Esophagus squamous epithelium (tissue), 5 donors: ENCODE data around the gene ZNF823. TPM values are rescaled to one million over a fixed set of nuclear protein-coding genes. Genes with fewer than 3 reads are reported as not detected.

Experiments
- DNase-seq: peaks from one replicate; lab custom pipeline; 2025; lab: John Stamatoyannopoulos, UW
- H3K27ac ChIP-seq, 4 donors: fragments of 200-600 bp; sonication (generic); one replicate each; pipeline ENCODE4 v1.5.1; 2016 to 2019; ENCODE audit warnings: mild to moderate bottlenecking in 1 of 4
- H3K27me3 ChIP-seq, 4 donors: fragments of 200-600 bp; sonication (generic); 1 replicate in 3 of 4; 2 replicates in 1 of 4; pipeline versions ENCODE4 v1.5.1 to v1.6.0; 2017 to 2021; ENCODE audit warnings: antibody characterized with exemption in 1 of 4
- H3K36me3 ChIP-seq, 3 donors: fragments of 200-600 bp; sonication (generic); one replicate each; pipeline ENCODE4 v1.5.1; 2016 to 2019
- H3K4me1 ChIP-seq, 3 donors: fragments of 200-600 bp; sonication (generic); one replicate each; pipeline ENCODE4 v1.5.1; 2017 to 2019
- H3K4me3 ChIP-seq, 4 donors: fragments of 200-600 bp; sonication (generic); 1 replicate in 3 of 4; 2 replicates in 1 of 4; pipeline ENCODE4 v1.5.1; 2016 to 2019; ENCODE audit warnings: mild to moderate bottlenecking in 2 of 4, moderate library complexity in 1 of 4
- H3K9me3 ChIP-seq, 3 donors: fragments of 200-600 bp; sonication (generic); one replicate each; pipeline ENCODE4 v1.5.1; 2016 to 2019
- POLR2A ChIP-seq, 4 donors: fragments of 450-650 bp; IDR thresholded peaks; one replicate each; pipeline ENCODE4 v1.6.1; 2017; ENCODE audit warnings: antibody characterized with exemption in 4 of 4, mild to moderate bottlenecking in 4 of 4, moderate library complexity in 3 of 4
- WGBS, 2 donors: methylation state at CpG; one replicate each; pipeline ENCODE4 v1.1.5; 2018; 5-methylcytosine and 5-hydroxymethylcytosine counted together
- intact Hi-C: fragments of 100-400 bp; cut with DNase I; formaldehyde crosslinking; loops from one replicate; pipeline ENCODE4 v1.15.0; 2022
- small RNA-seq, 4 donors: library from RNA; depleted of rRNA; stranded (forward); fragments of <200 nt; gene quantifications; one replicate each; pipeline ENCODE3, GENCODE V24; 2016
- total RNA-seq, 4 donors: library from RNA; depleted of rRNA; stranded (reverse); fragments of >200 nt; gene quantifications; one replicate each; pipeline ENCODE4 v1.1.0, GENCODE V29; 2016
- TF ChIP-seq, protein P1 (sequence below), 6 experiments: fragments of 450-650 bp in 4 of 6; fragments of 200-600 bp in 2 of 6; sonication (generic) in 2 of 6; IDR thresholded peaks; one replicate each; pipeline ENCODE4 v1.5.1; 2016 to 2019; ENCODE audit warnings: antibody characterized with exemption in 6 of 6, mild to moderate bottlenecking in 4 of 6, moderate library complexity in 4 of 6
- donor health status: DM: yes; HTN: yes; CAD: no.

ZNF823 gene
- total RNA-seq, 4 donors from 2014 or later, result 8.5 to 22.3 (median 11.8) TPM

DNA sequence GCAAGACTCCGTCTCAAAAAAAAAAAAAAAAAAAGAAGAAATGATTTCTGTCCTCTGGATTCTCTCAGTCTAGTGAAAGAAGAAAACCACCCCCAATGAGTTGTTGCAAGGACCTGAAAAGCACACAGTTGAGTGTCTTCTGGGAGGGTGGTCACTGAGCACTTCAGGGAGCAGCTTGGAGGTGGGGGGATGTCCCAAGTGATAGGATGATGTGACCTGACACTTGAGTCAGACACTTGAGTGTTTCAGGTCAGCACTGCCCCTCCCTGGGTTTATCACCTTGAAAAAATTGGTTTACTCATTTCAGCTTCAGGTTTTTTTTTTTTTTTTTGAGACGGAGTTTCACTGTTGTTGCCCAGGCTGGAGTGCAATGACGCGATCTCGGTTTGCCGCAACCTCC is 63.2 kb downstream of the ZNF823 start:
- Histone ChIP-seq H3K4me3 (no peak overlapping the region), H3K36me3 (no peaks in the 10 kb centered on the region), H3K9me3 (peaks cover 0 to 55% (median 3%) of the 10 kb centered on the region in 3 donors), H3K27ac (no peak overlapping the region), H3K4me1 (peaks cover 0 to 7% (median 0%) of the 10 kb centered on the region in 3 donors), H3K27me3 (peaks cover 0 to 17% (median 0%) of the 10 kb centered on the region in 4 donors)
- intact Hi-C loops, result no loop called here
- no peak for DNase-seq
- TF ChIP-seq, protein P1, sequence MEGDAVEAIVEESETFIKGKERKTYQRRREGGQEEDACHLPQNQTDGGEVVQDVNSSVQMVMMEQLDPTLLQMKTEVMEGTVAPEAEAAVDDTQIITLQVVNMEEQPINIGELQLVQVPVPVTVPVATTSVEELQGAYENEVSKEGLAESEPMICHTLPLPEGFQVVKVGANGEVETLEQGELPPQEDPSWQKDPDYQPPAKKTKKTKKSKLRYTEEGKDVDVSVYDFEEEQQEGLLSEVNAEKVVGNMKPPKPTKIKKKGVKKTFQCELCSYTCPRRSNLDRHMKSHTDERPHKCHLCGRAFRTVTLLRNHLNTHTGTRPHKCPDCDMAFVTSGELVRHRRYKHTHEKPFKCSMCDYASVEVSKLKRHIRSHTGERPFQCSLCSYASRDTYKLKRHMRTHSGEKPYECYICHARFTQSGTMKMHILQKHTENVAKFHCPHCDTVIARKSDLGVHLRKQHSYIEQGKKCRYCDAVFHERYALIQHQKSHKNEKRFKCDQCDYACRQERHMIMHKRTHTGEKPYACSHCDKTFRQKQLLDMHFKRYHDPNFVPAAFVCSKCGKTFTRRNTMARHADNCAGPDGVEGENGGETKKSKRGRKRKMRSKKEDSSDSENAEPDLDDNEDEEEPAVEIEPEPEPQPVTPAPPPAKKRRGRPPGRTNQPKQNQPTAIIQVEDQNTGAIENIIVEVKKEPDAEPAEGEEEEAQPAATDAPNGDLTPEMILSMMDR (IDR thresholded peaks at IDR 0.05), result no peak
- no peak for TF ChIP-seq POLR2A (IDR thresholded peaks at IDR 0.05)
- 82 to 85% methylated on average over 5 to 6 of the region's 6 CpGs for WGBS, 2 donors

DNA sequence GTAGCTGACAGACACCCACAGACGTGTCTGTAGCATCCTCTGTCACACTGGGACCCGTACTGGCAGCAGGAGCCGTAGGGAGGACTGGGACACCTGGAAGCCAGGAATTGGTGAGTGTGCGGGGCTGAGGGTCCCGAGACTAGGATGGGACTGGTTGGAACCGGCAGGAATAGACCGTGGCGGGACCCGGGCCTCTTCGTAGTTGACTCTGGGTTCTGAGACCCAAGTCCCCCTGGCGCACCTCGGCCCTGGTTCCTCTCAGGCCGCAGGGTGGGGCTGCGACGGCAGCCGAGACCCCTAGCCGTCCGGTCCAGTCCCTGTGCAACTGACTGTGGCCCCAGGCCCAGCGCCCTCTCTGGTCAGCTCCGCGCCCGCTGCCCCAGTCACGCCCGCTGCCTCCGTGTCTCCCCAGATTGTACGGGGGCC is 64.7 kb downstream of the ZNF823 start:
- H3K27me3 ChIP-seq, result peaks cover 0 to 17% (median 0%) of the 10 kb centered on the region in 4 donors
- DNase-seq, result no peak
- TF ChIP-seq, protein P1 (IDR thresholded peaks at IDR 0.05), result no peak
- no peak for TF ChIP-seq POLR2A (IDR thresholded peaks at IDR 0.05)
- H3K36me3 ChIP-seq, result no peaks in the 10 kb centered on the region
- H3K27ac ChIP-seq, result peak overlapping the region in 2 of 4 donors; percentile 4 to 30
- H3K4me3 ChIP-seq, result peak overlapping the region; percentile 8 to 62 (median 42)
- WGBS, 2 donors, result 8 to 31% methylated on average over 4 to 15 of the region's 26 CpGs
- intact Hi-C loops, result no loop called here
- H3K4me1 ChIP-seq, result peaks cover 0 to 7% (median 0%) of the 10 kb centered on the region in 3 donors
- H3K9me3 ChIP-seq, result peaks cover 0 to 40% (median 0%) of the 10 kb centered on the region in 3 donors

DNA sequence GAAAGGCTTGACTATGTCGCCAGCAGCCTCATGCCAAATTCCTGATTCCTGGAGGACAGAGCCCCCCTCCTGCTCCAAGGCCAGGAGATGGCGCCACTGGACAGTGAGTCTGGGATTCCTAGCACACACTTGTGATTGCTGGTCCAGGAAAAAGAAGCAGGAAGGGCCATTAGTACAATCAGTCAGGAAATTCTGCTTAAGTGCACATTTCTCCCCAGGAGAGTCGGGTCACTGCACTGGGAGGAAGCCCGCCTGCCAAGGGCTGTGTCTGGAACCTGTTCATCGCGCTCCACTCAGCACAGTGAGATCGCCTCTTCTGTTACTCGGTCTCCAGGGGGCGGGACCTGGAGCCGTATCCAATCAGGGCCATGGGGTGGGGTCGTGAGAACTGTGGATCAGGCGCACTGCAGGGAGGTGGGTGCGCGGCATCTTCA is 65.1 kb downstream of the ZNF823 start:
- WGBS, 2 donors, result 0% methylated on average over 3 of the region's 14 CpGs; no CpG with 5 or more reads in 1 of the 2 donors
- peak overlapping the region in 2 of 4 donors; percentile 4 to 30 for H3K27ac ChIP-seq
- TF ChIP-seq, protein P1 (IDR thresholded peaks at IDR 0.05), result peak in 5 of 6 experiments; percentile 40 to 67 (median 59)
- TF ChIP-seq POLR2A (IDR thresholded peaks at IDR 0.05), result no peak
- H3K36me3 ChIP-seq, result no peaks in the 10 kb centered on the region
- H3K27me3 ChIP-seq, result peaks cover 0 to 17% (median 0%) of the 10 kb centered on the region in 4 donors
- H3K9me3 ChIP-seq, result peaks cover 0 to 36% (median 0%) of the 10 kb centered on the region in 3 donors
- DNase-seq, result no peak
- H3K4me3 ChIP-seq, result peak overlapping the region; percentile 8 to 62 (median 42)
- intact Hi-C loops, result no loop called here
- peaks cover 0 to 7% (median 0%) of the 10 kb centered on the region in 3 donors for H3K4me1 ChIP-seq

Small RNA genes within 50 kb of the gene (small RNA-seq; reads per million reads assigned to genes)
- gene ZNF833P, result 0 reads per million in 4 donors

Other genes with a start within 250 kb of the ZNF823 start
- gene ZNF653, start 233.1 kb downstream of the ZNF823 start, total RNA-seq, result 10 to 100 TPM in 1 of 4 donors, 1 to 10 TPM in 3; 3.6 to 10.2 (median 5.0) TPM
- 10 to 100 TPM; 41.4 to 47.1 (median 43.1) TPM for gene ECSIT, start 209.8 kb downstream of the ZNF823 start, total RNA-seq
- 100 to 1,000 TPM in 1 of 4 donors, 10 to 100 TPM in 3; 20.4 to 437 (median 45.0) TPM for gene CNN1, start 200.1 kb downstream of the ZNF823 start, total RNA-seq
- 10 to 100 TPM; 21.7 to 31.6 (median 28.6) TPM for gene ELOF1, start 179.7 kb downstream of the ZNF823 start, total RNA-seq
- gene ACP5, start 161.3 kb downstream of the ZNF823 start, total RNA-seq, result 10 to 100 TPM; 12.2 to 61.9 (median 33.0) TPM
- 1 to 10 TPM; 3.5 to 9.2 (median 6.5) TPM for gene ZNF627, start 141.5 kb downstream of the ZNF823 start, total RNA-seq
- 1 to 10 TPM; 1.0 to 5.7 (median 2.4) TPM for gene ZNF441, start 28.1 kb upstream of the ZNF823 start, total RNA-seq
- gene ZNF491, start 59.6 kb upstream of the ZNF823 start, total RNA-seq, result 1 to 10 TPM in 1 of 4 donors, under 1 TPM in 3; 0.13 to 2.3 (median 0.82) TPM
- gene ZNF440, start 75.3 kb upstream of the ZNF823 start, total RNA-seq, result 10 to 100 TPM; 16.1 to 22.2 (median 19.2) TPM
- 1 to 10 TPM; 1.6 to 5.0 (median 2.0) TPM for gene ZNF439, start 109.8 kb upstream of the ZNF823 start, total RNA-seq
- gene ZNF69, start 148.8 kb upstream of the ZNF823 start, total RNA-seq, result 1 to 10 TPM in 3 of 4 donors, under 1 TPM in 1; 0.18 to 4.4 (median 1.2) TPM
- gene ZNF700, start 186.2 kb upstream of the ZNF823 start, total RNA-seq, result 10 to 100 TPM in 2 of 4 donors, 1 to 10 TPM in 2; 6.4 to 13.9 (median 9.9) TPM
- gene ZNF763, start 226.1 kb upstream of the ZNF823 start, total RNA-seq, result 1 to 10 TPM; 1.2 to 2.6 (median 2.1) TPM